ENCODE data around the gene ASIC4. TPM values are rescaled to one million over a fixed set of nuclear protein-coding genes. Genes with fewer than 3 reads are reported as not detected.

ASIC4 gene
- polyA plus RNA-seq, 2 of the 4 experiments (the other 2 are of a cell fraction) = 0.04 TPM; not detected in 1

- H3K4me1 ChIP-seq = peaks cover 5% of the 10 kb centered on the region; the same call in 1 of the 3 replicates
- POLR2A ChIA-PET = no interaction called here
- no peak overlapping the region for H3K4me3 ChIP-seq
- 72% methylated on average over 14 of the region's 21 CpGs for WGBS (ENCODE audit: missing lambda C conversion rate)
- no peak overlapping the region for H3K4me2 ChIP-seq
- no peaks in the 10 kb centered on the region for H3K9me3 ChIP-seq
- FAIRE-seq (no peak), DNase-seq (ENCODE audit: low read depth in 1 of 2, low spot score in 1 of 2) (no peak), ATAC-seq (no peak)
- TF ChIP-seq TFCP2L1 (CRISPR knock-in tag; IDR thresholded peaks at IDR 0.05) (no peak), JUNB (IDR thresholded peaks at IDR 0.05) (no peak), FOSB (CRISPR knock-in tag; IDR thresholded peaks at IDR 0.05) (no peak), EHF (CRISPR knock-in tag; IDR thresholded peaks at IDR 0.05) (no peak), ZC3H11A (IDR thresholded peaks at IDR 0.05) (no peak), FOXS1 (CRISPR knock-in tag; IDR thresholded peaks at IDR 0.05) (no peak), USF2 (IDR thresholded peaks at IDR 0.05) (no peak), CBX2 (IDR thresholded peaks at IDR 0.05; ENCODE audit: borderline replicate concordance, low read depth) (no peak), HOXA7 (CRISPR knock-in tag; IDR thresholded peaks at IDR 0.05) (no peak), NFE2L2 (conservative IDR thresholded peaks at IDR 0.05; ENCODE audit: low read length) (no peak), RAD21 (conservative IDR thresholded peaks at IDR 0.05 in 1 of 2, IDR thresholded peaks at IDR 0.05 in 1 of 2) (no peak), RNF2 (IDR thresholded peaks at IDR 0.05; ENCODE audit: borderline replicate concordance, low read depth) (no peak), BCL3 (IDR thresholded peaks at IDR 0.05) (no peak), ZNF302 (CRISPR knock-in tag; IDR thresholded peaks at IDR 0.05) (no peak), E2F6 (IDR thresholded peaks at IDR 0.05; ENCODE audit: borderline replicate concordance, low read depth) (no peak), RFX5 (IDR thresholded peaks at IDR 0.05) (no peak), KDM1A (IDR thresholded peaks at IDR 0.05; ENCODE audit: low read depth) (no peak)
- no peak overlapping the region for H3K27ac ChIP-seq
- CTCF ChIA-PET = interaction anchor here (1.4 to 5.5 kb wide), 3 partner anchors 16 to 132 kb away, joined by 4 to 23 read pairs (median 7); no protein-coding TSS in a partner anchor
These were observed 43.0 kb downstream of the ASIC4 start for GRCh38 chr2:219557320-219557719.

- Histone ChIP-seq H3K4me2 (no peak overlapping the region), H3K9me3 (no peaks in the 10 kb centered on the region), H3K4me3 (no peak overlapping the region), H3K27ac (no peak overlapping the region), H3K4me1 (peaks cover under 1% of the 10 kb centered on the region; the same call in 1 of the 3 replicates)
- CTCF ChIA-PET = interaction anchor here (1.4 to 5.6 kb wide), 4 partner anchors 8 to 131 kb away, joined by 4 to 51 read pairs (median 15); no protein-coding TSS in a partner anchor
- DNase-seq (ENCODE audit: low read depth in 1 of 2, low spot score in 1 of 2) (no peak), ATAC-seq (no peak; a peak in 1 of 6 replicates), FAIRE-seq (no peak)
- 87% methylated on average over 10 of the region's 25 CpGs for WGBS (ENCODE audit: missing lambda C conversion rate)
- POLR2A ChIA-PET = no interaction called here
- TF ChIP-seq POLR2AphosphoS2 (conservative IDR thresholded peaks at IDR 0.05; ENCODE audit: low read length) (no peak), KDM5A (IDR thresholded peaks at IDR 0.05) (no peak), FOSL2 (IDR thresholded peaks at IDR 0.05) (no peak), FOSL2 (CRISPR knock-in tag; IDR thresholded peaks at IDR 0.05) (no peak), HMGXB4 (CRISPR knock-in tag; IDR thresholded peaks at IDR 0.05; ENCODE audit: borderline replicate concordance) (no peak), TP53 (CRISPR knock-in tag; IDR thresholded peaks at IDR 0.05) (no peak), POLR2A (IDR thresholded peaks at IDR 0.05; ENCODE audit: low read length) (no peak), FOSB (CRISPR knock-in tag; IDR thresholded peaks at IDR 0.05) (no peak), RFX5 (IDR thresholded peaks at IDR 0.05) (no peak), MAFK (IDR thresholded peaks at IDR 0.05; ENCODE audit: partially characterized antibody) (no peak), NPAS2 (CRISPR knock-in tag; IDR thresholded peaks at IDR 0.05; ENCODE audit: borderline replicate concordance) (no peak), CEBPB (IDR thresholded peaks at IDR 0.05) (no peak), BCL3 (IDR thresholded peaks at IDR 0.05) (no peak), KDM1A (IDR thresholded peaks at IDR 0.05; ENCODE audit: low read depth) (no peak), CTCF (IDR thresholded peaks at IDR 0.05) (no peak), MAZ (IDR thresholded peaks at IDR 0.05; ENCODE audit: borderline replicate concordance, low read depth, low read length) (no peak)
These were observed 43.8 kb downstream of the ASIC4 start for GRCh38 chr2:219557791-219558785.
